ENCODE measurements around the gene PRKG2.

DNA sequence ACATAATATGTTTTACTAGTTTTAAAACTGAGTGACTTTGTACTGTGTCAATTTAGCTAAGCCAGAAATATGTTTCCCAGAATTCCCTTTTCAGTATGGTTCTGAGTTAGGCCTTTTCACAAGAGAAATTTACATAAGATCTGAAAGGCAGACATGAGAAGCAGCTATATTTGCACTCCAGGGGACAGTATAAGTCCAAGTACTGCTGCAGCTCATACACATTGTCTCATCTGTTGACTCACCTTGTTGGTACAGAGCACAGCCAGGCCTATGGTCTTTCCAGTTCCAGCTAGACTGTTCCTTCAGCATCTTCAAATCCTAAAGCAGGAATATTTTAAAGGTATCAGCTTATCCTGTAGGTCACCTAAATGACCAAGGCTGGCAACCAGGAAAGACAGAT lies 131.0 kb downstream of the PRKG2 start:
- TF ChIP-seq, protein P1, sequence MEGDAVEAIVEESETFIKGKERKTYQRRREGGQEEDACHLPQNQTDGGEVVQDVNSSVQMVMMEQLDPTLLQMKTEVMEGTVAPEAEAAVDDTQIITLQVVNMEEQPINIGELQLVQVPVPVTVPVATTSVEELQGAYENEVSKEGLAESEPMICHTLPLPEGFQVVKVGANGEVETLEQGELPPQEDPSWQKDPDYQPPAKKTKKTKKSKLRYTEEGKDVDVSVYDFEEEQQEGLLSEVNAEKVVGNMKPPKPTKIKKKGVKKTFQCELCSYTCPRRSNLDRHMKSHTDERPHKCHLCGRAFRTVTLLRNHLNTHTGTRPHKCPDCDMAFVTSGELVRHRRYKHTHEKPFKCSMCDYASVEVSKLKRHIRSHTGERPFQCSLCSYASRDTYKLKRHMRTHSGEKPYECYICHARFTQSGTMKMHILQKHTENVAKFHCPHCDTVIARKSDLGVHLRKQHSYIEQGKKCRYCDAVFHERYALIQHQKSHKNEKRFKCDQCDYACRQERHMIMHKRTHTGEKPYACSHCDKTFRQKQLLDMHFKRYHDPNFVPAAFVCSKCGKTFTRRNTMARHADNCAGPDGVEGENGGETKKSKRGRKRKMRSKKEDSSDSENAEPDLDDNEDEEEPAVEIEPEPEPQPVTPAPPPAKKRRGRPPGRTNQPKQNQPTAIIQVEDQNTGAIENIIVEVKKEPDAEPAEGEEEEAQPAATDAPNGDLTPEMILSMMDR (optimal IDR thresholded peaks at IDR 0.05 in 1 of 3, IDR thresholded peaks at IDR 0.05 in 1 of 3, conservative IDR thresholded peaks at IDR 0.05 in 1 of 3; ENCODE audit: extremely low read depth in 1 of 3, insufficient read depth in 2 of 3, low read length in 3 of 3), result peak; percentile 42 to 82 (median 56)
- no peak for TF ChIP-seq EZH2 (IDR thresholded peaks at IDR 0.05; ENCODE audit: low read length)
